ENCODE results near the gene CUL3.

DNA sequence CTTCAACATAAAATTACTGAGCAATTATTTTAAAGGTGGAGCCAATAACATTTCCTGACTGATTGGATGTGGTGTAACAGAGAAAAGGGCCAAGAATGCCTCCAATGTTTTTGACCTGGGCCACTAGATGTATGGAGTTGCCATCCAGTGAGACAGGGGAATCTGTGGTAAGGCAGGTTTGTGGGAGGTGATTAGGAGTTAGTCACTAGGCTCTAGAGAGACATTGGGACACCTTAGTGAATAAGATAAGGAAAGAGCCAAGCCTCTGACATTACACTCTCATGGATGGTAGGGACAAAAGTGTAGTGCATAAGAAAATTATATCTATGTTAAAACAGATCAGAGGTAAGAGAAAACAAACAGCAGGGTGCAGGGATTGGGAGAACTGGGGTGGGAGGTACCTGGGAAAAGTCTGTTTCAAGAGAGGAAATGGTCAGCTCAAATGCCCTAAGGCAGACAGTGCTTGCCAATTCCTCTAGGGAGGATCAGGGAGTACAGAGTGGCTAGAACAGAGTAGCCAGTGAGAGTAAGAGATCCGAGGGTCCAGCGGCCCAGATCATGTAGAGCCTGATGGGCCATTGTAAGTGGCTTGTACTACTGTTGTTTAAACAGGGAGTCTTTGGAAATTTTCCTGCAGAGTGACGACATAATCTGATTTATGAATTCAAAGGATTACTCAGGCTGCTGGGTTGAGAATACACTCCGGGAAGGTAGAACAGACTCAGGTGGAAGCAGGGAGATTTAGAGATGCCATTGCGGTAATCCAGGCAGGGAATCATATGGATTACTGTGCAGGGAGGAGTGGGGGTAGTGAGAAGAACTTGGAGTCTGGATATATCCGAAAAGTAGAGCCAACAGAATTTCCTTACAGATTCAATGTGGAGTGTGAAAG, 45.7 kb upstream of the CUL3 start:
- TF ChIP-seq EZH2 (IDR thresholded peaks at IDR 0.05) (no peak), POLR2AphosphoS5 (IDR thresholded peaks at IDR 0.05; ENCODE audit: borderline replicate concordance, low read depth, low read length) (no peak), FOXP2 (optimal IDR thresholded peaks at IDR 0.05; ENCODE audit: control extremely low read depth, extremely low read length, insufficient read depth) (no peak)

All from SK-N-MC (cell line).